ENCODE results near the gene ATG101. TPM values are rescaled to one million over a fixed set of nuclear protein-coding genes. Genes with fewer than 3 reads are reported as not detected.

The ATG101 gene
- polyA plus RNA-seq, 1 donor (not counting 4 experiments of a cell fraction or from before 2014, with no cell fraction given) = 62.7 TPM

- Histone ChIP-seq H4K20me1 (ENCODE audit: control insufficient read depth, extremely low read depth, insufficient read depth, low read length) (no peaks in the 10 kb centered on the region), H3K4me1 (ENCODE audit: control insufficient read depth, extremely low read depth, insufficient read depth, low read length) (peaks cover 6% of the 10 kb centered on the region), H3K9ac (ENCODE audit: control insufficient read depth, extremely low read depth, insufficient read depth, low read length) (no peak overlapping the region), H3K4me3 (ENCODE audit: control insufficient read depth in 2 of 3, extremely low read depth in 1 of 3, insufficient read depth in 2 of 3, low read depth in 1 of 3, low read length in 3 of 3) (peak overlapping the region in 2 of 3 experiments; percentile 44 to 48), H3K9me1 (ENCODE audit: control insufficient read depth, extremely low read depth, insufficient read depth, low read length) (no peaks in the 10 kb centered on the region), H3K4me2 (ENCODE audit: control insufficient read depth, extremely low read depth, insufficient read depth, low read depth, low read length) (peak overlapping the region; percentile 70), H3K27ac (ENCODE audit: control insufficient read depth, insufficient read depth, low read length) (no peak overlapping the region), H3K9me3 (ENCODE audit: control insufficient read depth, low read depth, low read length) (no peaks in the 10 kb centered on the region), H2AFZ (ENCODE audit: control insufficient read depth, low read length) (peak overlapping the region; percentile 20), H3K36me3 (ENCODE audit: control insufficient read depth in 2 of 2, extremely low read depth in 1 of 2, insufficient read depth in 2 of 2, low read length in 2 of 2) (no peaks in the 10 kb centered on the region), H3K79me2 (ENCODE audit: control insufficient read depth, insufficient read depth, low read length) (no peaks in the 10 kb centered on the region), H3K27me3 (ENCODE audit: control insufficient read depth, extremely low read depth, insufficient read depth, low read length) (peaks cover 7% of the 10 kb centered on the region)
- dilution Hi-C loops (cut with MboI; ENCODE audit: extremely low pct_ligation_motif_present, low sequenced_read_pairs) = no loop called here
- FAIRE-seq (no peak), DNase-seq (ENCODE audit: low read depth, low spot score) (no peak)
- no peak for TF ChIP-seq CTCF (optimal IDR thresholded peaks at IDR 0.05 in 1 of 3, IDR thresholded peaks at IDR 0.05 in 1 of 3, conservative IDR thresholded peaks at IDR 0.05 in 1 of 3; ENCODE audit: extremely low read depth in 1 of 3, insufficient read depth in 2 of 3, low read length in 3 of 3)
- no peak for TF ChIP-seq EZH2 (IDR thresholded peaks at IDR 0.05; ENCODE audit: low read length)
Measured at GRCh38 chr12:52022841-52023181, 47.0 kb upstream of the ATG101 start.

DNA sequence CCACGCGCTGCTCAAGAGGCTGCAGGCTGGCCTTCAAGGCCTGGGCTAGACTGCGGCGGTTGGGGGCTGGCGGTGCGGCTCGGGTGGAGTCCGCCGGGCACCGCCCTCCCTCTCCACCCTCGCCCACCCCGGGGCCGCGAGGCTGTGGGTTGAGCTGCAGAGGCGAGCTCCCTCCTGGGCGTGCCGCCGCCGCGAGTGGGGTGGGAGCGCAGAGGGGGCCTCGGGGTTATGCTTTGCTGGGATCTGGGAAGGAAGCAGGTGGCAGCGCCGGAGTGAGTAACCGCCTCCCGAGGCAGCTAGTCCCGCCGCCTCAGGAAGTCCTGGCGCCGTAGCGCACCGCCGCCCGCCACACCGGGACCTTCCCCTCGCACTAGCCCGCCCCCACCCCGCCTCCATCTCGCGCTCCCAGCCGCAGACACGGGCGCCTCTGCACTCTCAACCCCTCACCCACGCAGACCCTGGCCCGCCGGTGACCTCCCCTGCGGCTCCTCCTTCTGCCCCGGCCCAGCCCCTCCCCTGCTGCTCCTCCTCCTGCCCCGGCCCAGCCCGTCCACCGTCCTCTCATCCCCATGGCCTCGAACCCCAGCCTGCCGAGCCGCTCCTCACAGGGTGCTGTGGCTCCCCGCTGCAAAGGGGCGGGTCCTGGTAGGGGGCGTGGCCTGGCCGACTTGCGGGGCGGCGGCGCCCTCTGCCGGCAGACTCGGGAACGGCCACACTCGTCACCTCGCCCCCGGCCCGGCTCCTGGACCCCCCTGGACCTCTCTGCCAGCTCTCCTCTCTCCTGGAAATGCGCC lies 46.4 kb upstream of the ATG101 start:
- FAIRE-seq (no peak), DNase-seq (ENCODE audit: low read depth, low spot score) (no peak)
- TF ChIP-seq EZH2 (IDR thresholded peaks at IDR 0.05; ENCODE audit: low read length) (no peak), CTCF (optimal IDR thresholded peaks at IDR 0.05 in 1 of 3, IDR thresholded peaks at IDR 0.05 in 1 of 3, conservative IDR thresholded peaks at IDR 0.05 in 1 of 3; ENCODE audit: extremely low read depth in 1 of 3, insufficient read depth in 2 of 3, low read length in 3 of 3) (peak; percentile 79 to 97 (median 96))
- no peaks in the 10 kb centered on the region for H3K79me2 ChIP-seq (ENCODE audit: control insufficient read depth, insufficient read depth, low read length)
- H3K4me2 ChIP-seq (ENCODE audit: control insufficient read depth, extremely low read depth, insufficient read depth, low read depth, low read length) = peak overlapping the region; percentile 70
- H3K36me3 ChIP-seq (ENCODE audit: control insufficient read depth in 2 of 2, extremely low read depth in 1 of 2, insufficient read depth in 2 of 2, low read length in 2 of 2) = no peaks in the 10 kb centered on the region
- dilution Hi-C loops (cut with MboI; ENCODE audit: extremely low pct_ligation_motif_present, low sequenced_read_pairs) = no loop called here
- peak overlapping the region; percentile 44 to 65 (median 48) for H3K4me3 ChIP-seq (ENCODE audit: control insufficient read depth in 2 of 3, extremely low read depth in 1 of 3, insufficient read depth in 2 of 3, low read depth in 1 of 3, low read length in 3 of 3)
- H3K27me3 ChIP-seq (ENCODE audit: control insufficient read depth, extremely low read depth, insufficient read depth, low read length) = peaks cover 7% of the 10 kb centered on the region
- H3K9me1 ChIP-seq (ENCODE audit: control insufficient read depth, extremely low read depth, insufficient read depth, low read length) = no peaks in the 10 kb centered on the region
- no peaks in the 10 kb centered on the region for H4K20me1 ChIP-seq (ENCODE audit: control insufficient read depth, extremely low read depth, insufficient read depth, low read length)
- H3K9ac ChIP-seq (ENCODE audit: control insufficient read depth, extremely low read depth, insufficient read depth, low read length) = no peak overlapping the region
- peak overlapping the region; percentile 82 for H2AFZ ChIP-seq (ENCODE audit: control insufficient read depth, low read length)
- no peak overlapping the region for H3K27ac ChIP-seq (ENCODE audit: control insufficient read depth, insufficient read depth, low read length)
- H3K4me1 ChIP-seq (ENCODE audit: control insufficient read depth, extremely low read depth, insufficient read depth, low read length) = peaks cover 6% of the 10 kb centered on the region
- H3K9me3 ChIP-seq (ENCODE audit: control insufficient read depth, low read depth, low read length) = no peaks in the 10 kb centered on the region
